HG03175 (cell line): ENCODE results near the gene AFAP1.

Experiments
- ATAC-seq: cut with Tn5 transposase; IDR thresholded peaks from one replicate; pipeline ENCODE4 v1.9.1; 2021; ENCODE audit warnings: mild to moderate bottlenecking, moderate library complexity; ENCODE audit not compliant: unreplicated experiment

AFAP1 gene

DNA sequence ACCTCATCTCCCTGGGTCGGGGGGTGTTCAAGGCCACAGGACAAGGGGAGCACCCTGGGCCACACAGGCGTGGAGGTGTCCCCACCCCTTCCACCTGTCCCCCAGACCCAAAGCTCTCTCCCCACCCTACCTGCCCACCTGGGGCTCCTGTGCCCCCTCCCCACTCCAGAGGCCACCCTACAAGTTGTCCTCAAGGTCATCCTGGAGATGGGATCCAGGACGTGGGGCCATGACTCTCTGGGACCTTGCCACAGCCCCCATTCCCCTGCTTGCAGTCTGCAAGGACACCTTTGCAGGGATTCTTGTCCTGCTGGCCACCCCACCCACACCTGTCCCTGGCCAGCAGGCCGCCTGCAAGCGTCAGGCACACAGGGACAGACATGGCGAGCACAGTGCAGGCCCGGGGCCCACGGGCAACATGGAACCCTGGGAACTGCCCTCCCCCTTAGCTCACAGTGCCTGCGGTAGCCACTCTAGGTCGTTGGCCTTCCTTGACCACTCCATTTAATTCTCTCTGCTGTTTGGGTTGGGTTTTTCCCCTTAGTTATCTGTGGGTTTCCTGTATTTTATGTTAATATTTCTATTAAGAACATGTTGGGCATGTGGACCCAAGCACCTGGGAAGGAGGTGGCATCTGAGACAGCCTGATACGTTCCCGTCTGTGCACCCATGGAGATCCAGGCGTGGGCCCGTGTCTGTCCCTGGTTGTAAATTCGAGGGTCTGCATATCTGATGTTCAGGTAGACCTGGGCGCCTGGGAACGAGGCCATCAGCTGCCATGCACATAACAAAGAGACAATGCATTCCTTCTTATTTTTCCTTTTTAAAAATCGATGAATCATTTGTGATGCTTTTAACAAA lies 197.5 kb downstream of the AFAP1 start:
- no peak for ATAC-seq

DNA sequence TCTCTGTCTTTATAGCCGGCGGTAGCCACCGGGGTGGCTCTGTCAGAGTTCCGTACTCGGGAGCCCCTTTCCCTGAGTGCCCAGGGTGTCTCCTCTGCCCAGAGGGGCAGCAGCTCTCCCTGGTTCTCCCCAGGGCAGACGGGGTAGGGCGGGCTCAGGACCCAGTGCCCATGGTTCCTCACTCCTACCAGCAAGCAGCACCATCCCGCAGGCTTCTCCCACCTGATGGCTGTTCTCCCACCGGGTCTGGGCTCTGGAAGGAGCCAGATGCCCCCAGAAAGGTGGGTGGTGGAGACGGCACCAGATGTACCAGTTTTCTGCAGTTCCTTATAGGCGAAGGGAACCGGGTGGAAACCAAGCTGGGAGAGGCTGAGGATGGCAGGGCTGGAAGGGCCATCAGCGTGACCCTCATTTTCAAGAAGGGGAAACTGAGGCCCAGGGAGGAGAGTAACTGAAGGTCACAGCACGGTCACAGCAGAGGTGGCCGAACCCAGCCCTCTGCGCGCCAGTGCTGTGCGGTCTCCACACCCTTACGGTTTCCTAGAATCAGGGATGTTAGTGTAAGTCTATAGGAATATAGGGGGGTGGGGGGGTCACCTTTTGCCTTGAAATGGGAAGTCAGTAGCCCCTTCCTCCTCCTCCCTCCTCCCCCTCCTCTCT lies 198.7 kb downstream of the AFAP1 start:
- no peak for ATAC-seq

DNA sequence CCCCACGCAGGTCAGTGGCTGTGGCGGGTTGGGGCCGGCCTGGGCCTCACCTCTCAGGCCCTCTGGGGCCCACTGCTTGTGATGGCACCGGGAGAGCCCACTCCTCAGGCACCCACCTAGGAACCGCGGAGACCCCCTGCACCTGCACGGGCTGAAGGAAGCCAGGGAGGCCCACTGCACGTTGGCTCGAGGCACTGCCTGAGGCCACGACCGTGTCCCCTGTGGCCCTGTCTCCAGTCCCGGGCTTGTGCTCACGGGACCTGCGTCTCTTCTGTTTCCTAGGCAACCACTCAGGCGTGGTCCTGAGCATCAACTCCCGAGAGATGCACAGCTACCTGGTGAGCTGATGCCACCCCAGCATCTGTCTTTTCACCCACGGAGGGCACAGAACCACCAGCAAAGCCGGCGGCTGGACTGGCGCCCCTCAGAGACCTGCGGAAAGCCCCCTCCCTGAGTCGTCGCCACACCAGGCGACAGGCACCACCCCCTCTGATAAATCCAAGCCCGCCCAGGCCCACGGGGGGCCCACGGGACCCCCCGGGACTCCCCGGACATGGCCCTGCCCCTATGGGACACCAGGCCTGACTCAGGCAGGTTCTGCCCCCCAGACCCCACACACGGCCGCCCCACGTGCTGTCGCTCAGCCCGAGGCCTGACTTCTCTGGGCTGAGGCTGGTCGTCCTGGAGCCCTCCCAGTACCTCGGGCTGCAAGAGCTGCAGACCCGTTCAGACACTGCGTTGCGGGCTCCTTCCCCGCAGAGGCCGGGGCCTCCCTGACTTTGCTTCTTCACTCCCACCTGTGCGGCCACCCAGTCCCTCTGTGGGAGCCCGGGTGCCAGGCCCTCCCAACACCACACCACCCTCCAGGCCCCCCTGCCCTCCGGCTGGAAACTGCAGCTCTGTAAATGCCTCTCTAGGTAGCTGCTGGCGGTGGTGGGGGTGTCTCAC lies 199.5 kb downstream of the AFAP1 start:
- no peak for ATAC-seq

DNA sequence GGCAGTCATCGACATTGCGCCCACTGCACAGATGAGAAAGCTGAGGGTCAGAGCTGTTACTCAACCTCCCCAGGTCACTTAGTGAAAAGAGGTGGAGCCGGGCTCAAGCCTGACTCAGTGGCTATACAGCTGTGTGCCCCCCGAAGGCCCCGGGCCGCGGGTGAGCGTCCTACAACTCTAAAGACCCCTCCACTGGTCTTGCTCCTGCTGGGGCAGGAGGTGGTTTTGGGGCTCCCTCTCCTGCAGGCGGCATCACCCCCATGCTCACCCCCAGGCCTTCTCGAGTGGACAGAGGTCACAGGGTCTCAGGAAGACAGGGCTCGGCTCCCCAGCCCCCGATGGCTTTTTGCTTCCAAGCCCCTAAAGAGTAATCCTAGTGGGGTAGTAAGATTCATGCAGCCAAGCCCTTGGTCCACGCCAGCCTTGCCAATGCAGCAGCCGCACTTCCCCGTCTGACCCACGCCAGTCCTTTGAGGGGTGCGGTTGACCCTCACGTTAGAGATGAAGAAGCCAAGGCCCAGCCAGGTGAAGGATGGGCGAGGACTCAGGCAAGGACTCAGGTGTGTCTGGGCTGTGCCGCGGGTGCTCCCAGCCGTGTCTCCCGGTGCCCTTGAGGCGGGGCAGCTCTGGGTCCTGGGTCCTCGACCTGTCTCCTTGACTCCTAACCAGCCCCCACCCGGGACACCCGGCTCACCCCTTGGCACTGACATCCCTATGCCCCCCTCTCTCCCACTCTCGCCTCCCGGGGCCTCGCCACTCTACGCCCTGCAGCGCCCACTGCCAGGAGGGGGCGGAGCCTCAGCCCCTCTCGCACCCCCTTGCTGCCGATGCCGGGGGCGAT lies 200.4 kb downstream of the AFAP1 start:
- ATAC-seq = no peak

DNA sequence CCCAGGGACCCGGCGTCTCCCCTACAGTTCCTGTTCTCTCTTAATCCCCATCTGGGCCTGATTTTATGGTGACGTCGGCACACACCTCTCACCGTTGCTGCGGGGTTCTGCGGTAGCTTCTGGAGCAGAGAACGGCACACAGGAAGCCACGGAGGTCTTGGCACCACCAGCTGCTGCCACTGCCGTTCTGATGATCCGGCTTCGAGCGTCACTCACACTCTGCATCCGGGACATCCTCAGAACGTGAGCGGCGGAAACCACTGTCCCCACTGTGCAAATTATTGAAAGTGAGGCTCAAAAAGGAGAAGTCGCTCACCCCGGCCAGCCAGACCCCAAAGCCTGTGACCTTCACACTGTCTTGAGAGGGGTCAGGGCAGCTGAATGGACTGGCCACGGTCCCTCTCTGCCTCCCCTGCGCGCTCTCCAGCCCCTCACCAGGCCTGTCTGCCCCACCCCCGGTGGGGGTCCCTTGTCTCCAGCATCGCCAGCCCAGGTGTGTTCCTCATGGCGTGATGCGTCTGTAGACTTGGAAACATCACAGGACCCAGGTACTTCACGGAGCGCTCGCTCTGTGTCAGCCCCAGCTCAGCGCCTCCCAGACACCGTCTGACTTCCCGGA lies 201.1 kb downstream of the AFAP1 start:
- ATAC-seq = no peak

DNA sequence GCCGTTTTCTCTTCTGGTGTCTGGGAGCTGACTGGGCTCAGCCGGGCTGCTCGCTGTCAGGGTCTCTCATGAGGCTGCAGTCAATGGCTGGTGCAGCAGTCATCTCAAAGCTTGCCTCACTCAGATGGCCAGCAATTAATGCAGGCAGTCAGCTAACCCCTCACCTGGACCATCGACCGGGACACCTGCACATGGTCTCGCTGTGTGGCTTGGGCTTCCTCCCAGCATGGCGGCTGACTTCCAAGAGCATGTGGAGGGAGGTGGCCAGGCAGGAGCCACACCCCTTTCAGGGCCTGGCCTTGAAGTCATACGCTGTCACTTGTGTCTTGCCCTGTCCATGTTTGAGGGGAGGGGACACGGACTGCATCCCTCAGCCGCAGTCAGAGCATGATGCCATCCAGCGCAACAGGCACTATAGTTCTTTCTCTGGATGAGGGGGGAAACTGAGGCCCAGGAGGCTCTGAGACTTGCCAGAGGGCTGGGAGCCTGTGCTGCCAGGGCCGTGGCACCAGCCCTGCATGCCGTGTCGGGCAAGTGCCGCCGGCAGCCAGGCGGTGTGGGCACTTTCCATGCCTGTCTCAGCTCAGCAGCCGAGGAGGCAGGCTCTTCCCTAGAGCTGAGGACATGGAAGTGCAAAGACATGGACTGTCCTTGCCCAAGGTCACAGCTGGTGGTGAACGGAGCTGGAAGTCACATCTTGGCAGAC lies 201.8 kb downstream of the AFAP1 start:
- ATAC-seq = no peak

DNA sequence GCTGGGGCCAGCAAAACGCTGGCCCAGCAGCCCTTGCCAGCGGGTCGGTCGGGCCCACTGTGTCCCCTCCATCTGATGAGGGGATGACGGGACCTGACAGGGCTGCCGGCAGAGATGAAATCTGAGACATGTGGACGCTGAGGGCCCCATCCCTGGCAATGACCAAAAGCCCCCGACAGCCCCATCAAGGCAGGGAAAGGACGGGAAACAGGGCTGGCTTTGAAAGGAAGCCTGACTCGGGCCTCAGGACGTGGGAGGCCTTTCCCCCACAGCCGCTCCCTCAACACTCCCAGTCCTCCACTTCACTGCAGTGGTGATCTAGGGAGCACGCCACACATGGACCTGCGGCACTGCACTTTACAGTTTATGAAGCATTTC lies 202.4 kb downstream of the AFAP1 start:
- no peak for ATAC-seq

DNA sequence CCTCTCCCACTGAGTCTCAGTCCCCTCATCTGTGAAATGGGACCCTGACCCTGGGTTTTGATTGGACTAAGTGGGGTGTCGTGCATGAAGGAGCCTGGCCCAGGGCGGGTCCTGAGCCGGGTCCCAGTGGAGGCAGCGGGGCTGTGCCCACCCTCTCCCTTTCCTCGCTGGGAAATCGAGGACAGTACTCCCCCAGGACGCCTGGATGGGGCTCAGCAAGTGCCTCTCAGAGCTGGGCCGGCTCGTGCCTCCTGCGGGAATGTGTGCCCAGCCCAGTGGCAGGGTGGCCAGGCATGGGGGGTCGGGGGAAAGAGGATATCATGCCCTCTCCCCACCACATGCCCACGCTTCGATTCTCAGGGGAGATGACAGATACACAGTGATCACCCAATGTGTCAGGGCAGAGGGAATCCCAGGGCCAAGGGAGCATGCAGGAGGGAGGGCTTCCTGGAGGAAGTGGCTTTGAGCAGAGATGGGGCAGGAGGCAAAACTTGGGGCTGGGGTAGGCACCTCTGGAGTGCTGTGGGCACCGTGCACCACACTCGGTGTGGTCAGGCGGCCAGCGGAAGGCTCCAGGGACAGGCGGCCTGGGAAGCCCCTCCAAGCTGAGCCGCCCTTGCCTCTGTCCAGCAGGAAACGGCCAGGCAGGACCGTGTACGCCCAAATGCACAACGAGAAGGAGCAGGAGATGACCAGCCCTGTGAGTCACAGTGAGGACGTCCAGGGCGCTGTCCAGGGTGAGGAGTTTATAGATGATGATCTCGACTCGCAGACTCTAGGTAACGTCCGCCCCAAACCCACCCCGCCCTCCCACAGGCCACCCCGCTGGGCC lies 203.0 kb downstream of the AFAP1 start:
- ATAC-seq = no peak

DNA sequence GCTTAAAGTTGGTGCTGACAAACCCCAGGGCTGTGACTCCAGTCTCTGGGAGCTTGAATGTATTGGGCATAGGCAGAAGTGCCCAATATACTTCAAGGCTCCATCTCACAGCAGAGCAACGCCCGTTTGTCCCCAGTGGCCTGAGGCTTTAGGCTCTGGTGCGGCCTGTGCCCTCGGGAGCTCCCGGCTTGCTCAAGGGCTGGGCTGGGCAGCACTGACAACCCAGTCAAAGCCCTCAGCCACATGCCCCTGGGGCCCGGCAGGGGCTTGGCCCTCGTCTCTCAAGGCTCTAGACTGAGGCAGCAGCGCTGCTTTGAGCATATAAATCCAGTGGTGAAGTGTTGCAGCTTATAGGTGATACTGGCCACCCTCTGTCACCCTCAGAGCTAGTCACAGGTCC lies 203.7 kb downstream of the AFAP1 start:
- no peak for ATAC-seq

DNA sequence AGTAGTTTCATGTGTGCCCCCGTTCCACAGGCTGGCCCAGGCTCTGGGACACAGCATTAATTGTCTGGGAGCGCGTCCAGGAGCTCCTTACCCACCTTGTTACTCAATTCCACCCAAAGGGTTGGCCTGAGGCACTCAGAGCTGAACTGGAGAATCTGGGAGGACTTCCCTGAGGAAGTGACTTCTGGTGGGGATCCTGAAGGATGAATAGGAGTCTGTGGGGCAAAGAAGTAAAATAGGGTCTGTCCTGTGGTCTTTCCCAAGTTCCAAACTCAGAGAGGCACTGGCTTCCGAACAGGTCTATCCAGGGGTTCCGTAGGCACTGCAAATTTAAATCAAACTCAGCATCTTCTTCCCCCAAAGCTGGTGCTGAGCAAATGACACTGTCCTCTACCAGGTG lies 204.3 kb downstream of the AFAP1 start:
- no peak for ATAC-seq

DNA sequence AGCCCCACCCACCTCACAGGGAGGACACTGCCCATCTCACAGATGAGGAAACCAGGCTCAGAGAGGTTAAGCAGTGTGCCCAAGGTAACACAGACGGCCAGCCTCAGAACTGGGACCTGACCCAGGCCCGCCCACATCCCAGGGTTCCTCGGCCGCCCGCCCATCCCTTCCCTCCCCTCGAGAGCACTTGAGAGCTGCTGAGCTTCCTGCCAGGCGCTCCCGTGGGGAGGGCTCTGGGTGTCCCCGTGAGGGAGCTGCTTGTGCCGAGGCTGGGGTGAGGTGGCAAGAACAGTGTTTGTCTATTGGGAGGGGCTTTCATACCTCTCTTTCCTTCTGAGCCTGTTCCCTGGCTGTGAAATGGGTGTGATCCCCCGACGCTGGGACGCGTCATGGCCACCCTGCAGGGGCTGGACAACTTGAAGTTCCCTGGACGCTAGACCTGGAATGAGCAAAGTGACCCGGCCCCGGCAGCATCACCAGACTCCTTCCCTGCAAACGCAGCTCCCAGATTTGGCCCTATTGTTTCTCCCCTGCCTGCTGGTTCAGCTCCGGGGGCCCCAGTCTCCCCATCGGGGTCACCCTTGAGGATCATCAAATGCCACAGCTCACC lies 204.9 kb downstream of the AFAP1 start:
- ATAC-seq = no peak

DNA sequence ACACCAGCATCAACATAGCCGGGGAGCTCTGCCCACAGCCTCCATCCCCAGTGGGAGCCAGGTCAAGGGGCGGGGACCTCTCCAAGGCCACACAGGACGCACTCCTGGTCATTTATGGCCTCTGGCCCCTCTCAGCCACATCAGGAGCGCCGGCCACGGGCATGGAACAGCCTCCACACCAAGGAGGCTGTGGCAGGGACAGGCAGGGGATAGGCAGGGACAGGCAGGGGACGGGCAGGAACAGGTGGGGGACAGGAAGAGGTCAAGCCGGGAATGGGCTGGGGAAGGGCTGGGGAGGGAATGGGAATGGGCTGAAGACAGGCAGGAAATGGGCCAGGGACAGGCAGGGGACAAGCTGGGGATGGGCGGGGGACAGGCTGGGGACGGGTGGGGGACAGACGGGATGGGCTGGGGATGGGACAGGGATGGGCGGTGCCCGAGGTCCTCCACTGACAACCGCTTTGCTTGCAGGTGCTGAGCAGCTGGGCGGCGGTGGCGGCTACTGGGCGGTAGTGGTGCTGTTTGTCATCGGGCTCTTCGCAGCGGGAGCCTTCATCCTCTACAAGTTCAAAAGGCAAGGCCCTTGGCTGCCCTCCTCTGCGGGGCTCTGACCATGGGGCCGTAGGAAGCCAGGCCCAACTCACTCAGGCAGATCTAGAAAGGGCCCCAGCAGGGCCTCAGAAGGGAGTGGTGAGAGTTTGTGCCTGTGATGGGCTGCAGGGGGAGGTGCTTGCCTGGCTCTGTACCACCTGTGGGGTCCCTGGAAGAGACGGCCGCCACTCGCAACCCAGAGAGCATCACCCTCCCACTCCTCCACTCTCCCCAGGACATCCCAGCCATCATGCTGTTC lies 205.6 kb downstream of the AFAP1 start:
- no peak for ATAC-seq

DNA sequence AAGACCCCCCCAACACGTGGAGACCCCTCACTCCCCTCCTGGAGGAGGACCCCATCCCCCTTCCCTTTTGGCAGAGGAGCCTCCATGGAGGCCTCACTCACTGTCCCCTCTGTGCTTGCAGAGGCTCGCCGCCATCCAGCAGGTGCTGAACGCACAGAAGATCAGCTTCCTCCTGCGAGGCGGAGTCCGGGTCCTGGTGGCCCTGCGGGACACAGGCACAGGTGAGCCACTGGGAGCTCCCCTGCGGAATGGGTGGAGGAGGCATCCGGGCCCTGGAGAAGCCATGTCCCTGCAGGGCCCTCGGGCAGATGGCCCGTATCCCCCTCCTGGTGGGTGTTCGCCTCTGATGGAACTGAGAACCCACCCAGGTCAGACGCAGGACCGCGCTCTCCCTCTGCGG lies 206.5 kb downstream of the AFAP1 start:
- ATAC-seq = no peak

DNA sequence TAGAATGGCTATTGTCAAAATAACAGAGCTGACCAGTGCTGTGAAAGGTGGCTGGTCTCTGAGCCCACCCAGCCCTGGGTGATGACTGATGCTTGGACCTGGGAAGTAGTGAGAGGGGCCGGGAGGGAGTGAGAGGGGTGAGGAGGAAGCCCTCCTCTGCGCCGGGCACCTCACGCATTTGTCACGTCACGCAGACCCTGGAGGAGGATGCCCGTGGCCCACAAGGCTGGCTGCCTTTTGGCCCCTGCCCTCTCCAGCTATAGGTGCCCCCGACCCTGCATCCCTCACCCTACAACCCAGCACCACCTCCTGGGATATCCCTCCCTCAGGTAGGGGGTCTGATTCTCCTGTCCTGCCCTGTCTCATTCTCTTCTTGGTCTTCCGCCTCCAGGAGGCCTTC lies 207.4 kb downstream of the AFAP1 start:
- ATAC-seq = no peak

DNA sequence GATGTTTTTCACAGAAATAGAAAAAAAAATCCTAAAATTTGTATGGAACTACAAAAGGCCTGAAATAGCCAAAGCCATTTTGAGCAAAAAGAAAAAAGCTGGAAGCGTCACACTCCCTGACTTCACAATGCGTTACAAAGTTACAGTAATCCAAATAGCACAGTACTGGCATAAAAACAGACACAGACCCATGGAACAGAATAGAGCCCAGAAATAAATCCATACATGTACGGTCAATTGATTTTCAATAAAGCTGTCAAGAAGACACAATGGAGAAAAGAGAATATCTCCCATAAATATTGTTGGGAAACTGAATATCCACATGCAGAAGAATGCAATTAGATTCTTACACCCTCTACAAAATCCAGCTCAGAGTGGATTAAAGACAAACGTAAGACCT lies 208.2 kb downstream of the AFAP1 start:
- ATAC-seq = no peak

DNA sequence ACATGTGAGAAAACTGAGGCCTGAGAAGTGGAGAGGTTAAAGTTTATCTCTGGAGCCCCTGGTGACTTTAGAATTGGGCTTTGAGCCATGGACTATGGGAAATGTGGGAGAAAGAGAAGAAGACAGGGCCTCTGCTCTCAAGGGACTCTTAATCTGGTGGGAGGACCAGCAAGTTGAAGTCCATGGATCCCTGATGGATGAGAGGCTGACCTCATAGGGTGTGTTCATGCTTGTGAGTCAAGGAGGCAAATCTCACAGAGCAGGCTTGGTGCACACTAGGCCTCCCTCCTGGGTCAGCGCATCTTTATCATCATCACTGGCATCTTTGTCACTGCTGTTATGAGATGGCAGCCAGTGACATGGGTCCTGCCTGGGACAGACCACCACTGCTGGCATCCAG lies 211.9 kb downstream of the AFAP1 start:
- ATAC-seq = no peak

DNA sequence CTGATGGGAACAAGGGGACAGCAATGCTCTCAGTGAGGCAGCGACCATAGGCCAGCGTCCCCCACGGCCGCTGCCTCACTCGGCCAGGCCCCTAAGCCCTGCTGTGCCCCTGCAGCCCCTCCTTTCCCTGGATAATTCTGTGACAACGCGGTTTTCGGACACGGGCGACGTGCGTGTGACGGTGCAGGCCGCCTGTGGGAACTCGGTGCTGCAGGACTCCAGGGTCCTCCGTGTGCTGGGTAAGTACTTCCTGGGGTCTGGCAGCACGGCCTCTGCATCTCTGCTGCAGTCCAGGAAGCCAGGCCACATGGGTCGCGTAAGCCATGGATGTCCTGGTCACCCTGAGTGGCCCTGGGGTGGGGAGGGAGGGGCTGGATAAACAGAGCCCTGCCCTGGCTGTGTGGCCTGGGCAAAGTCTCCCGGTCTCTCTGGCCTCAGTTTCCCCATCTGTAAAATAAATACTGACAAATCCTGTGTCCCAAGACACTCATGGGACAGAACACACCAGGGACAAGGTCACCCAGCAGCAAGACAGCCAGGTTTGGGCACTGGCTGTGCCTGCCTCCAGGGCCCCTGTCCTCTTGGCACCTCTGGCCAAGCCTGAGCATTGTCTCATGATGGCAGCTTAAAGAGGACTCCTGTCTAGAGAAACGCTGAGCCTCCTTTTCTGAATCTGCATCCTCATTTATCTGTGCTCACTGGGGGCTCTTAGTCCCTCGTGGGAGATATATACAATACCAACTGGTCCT lies 212.8 kb downstream of the AFAP1 start:
- ATAC-seq = no peak
